BJ (cell line): ENCODE data around the gene PCIF1. TPM values are rescaled to one million over a fixed set of nuclear protein-coding genes. Genes with fewer than 3 reads are reported as not detected.

Experiments used
- CTCF ChIA-PET: fragments of 350-600 bp; formaldehyde crosslinking; extraction: SDS; loops from one replicate; lab custom pipeline; 2021; ENCODE audit warnings: antibody characterized with exemption, inconsistent platforms; lab: Yijun Ruan, JAX
- POLR2A ChIA-PET: fragments of 300-600 bp; sonication (Branson Sonifier 250); formaldehyde crosslinking; extraction: SDS; loops from one replicate; lab custom pipeline; 2021; ENCODE audit warnings: antibody characterized with exemption; lab: Charles Lee
- DNase-seq: peaks from one replicate; pipeline ENCODE4 v3.0.0-alpha.2; 2011; ENCODE audit warnings: low read depth
- H3K27me3 ChIP-seq: 2 replicates; pipeline ENCODE4 v1.6.0; 2011; ENCODE audit warnings: low read length; ENCODE audit not compliant: control insufficient read depth, insufficient read depth
- H3K36me3 ChIP-seq: 2 replicates; pipeline ENCODE4 v1.5.1; 2011; ENCODE audit warnings: low read length; ENCODE audit not compliant: control insufficient read depth, insufficient read depth
- H3K4me3 ChIP-seq: 2 replicates; pipeline ENCODE4 v1.5.1; 2011; ENCODE audit warnings: low read depth, mild to moderate bottlenecking, control low read depth, low read length
- polyA plus RNA-seq: library from polyadenylated mRNA; depleted of rRNA; stranded (reverse); fragments of >200 nt; gene quantifications from 2 replicates; pipeline ENCODE4 v1.2.3, GENCODE V29; 2011
- TF ChIP-seq, protein P1 (sequence below): IDR thresholded peaks from 2 replicates; pipeline ENCODE4 v1.5.1; 2011; ENCODE audit warnings: low read depth, mild to moderate bottlenecking, control low read depth, inconsistent platforms, low read length, moderate library complexity; ENCODE audit not compliant: insufficient read depth

PCIF1 gene
- polyA plus RNA-seq, 1 experiment, result 20.9 TPM

DNA sequence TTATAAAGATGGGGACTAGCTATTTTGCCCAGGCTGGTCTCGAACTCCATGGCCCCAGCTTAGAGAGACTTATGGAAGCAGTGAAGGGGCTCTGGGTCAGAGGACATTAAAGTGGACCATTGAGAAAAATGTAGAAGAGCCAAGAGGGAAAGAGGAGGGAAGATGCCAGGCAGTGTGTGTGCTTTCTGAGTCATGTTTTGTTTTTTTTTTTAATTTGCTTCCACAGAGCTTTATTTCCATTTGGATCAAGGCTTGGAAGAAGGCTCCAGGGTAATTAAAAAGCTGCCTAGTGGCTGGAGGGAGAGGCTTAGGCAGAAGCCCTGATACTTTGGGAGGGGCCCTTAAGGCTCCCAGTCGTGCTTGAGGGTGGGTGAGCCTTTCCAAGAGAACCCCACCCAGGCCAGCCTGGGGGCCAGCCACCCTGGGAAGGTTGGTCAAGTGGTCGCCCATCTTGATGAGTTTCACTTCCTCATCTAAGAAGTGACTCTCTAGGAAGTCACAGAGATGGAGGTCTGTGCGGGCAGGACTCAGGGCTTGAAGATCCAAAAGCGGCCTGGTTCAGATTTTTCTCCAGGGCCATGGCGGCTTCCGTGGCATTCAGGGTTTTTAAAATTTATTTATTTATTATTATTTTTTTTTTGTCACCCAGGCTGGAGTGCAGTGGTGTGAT lies 40.5 kb downstream of the PCIF1 start:
- Histone ChIP-seq H3K36me3 (no peaks in the 10 kb centered on the region), H3K27me3 (no peaks in the 10 kb centered on the region; the same call in 1 of the 2 replicates), H3K4me3 (no peak overlapping the region)
- CTCF ChIA-PET, result interaction anchor here (2.0 to 7.1 kb wide), 2 partner anchors 8 to 12 kb away, joined by 6 to 64 read pairs; no protein-coding TSS in a partner anchor
- POLR2A ChIA-PET, result no interaction called here
- TF ChIP-seq, protein P1, sequence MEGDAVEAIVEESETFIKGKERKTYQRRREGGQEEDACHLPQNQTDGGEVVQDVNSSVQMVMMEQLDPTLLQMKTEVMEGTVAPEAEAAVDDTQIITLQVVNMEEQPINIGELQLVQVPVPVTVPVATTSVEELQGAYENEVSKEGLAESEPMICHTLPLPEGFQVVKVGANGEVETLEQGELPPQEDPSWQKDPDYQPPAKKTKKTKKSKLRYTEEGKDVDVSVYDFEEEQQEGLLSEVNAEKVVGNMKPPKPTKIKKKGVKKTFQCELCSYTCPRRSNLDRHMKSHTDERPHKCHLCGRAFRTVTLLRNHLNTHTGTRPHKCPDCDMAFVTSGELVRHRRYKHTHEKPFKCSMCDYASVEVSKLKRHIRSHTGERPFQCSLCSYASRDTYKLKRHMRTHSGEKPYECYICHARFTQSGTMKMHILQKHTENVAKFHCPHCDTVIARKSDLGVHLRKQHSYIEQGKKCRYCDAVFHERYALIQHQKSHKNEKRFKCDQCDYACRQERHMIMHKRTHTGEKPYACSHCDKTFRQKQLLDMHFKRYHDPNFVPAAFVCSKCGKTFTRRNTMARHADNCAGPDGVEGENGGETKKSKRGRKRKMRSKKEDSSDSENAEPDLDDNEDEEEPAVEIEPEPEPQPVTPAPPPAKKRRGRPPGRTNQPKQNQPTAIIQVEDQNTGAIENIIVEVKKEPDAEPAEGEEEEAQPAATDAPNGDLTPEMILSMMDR, result no peak
- no peak for DNase-seq

DNA sequence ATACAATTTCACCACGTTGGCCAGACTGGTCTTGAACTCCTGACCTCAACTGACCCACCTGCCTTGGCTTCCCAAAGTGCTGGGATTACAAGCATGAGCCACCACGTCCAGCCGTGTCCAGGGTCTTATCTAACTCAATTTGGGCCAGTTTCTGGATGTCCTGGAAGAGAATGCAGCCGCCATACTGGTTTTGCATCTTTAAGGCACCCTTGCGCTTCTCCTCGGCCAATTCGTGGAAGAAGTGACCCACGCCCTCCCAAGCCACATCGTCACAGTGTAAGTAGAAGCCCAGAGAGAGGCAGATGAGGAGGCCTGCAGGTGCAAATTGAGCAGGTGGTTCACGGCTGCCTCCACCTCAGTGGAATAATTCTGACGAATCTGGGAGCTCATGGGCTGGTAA lies 41.2 kb downstream of the PCIF1 start:
- Histone ChIP-seq H3K36me3 (no peaks in the 10 kb centered on the region), H3K27me3 (no peaks in the 10 kb centered on the region; the same call in 1 of the 2 replicates), H3K4me3 (no peak overlapping the region)
- DNase-seq, result no peak
- ChIA-PET CTCF (interaction anchor here (1.0 kb wide), 1 partner anchor 38 kb away, joined by 3 read pairs; no protein-coding TSS in a partner anchor), POLR2A (no interaction called here)
- TF ChIP-seq, protein P1, result no peak

DNA sequence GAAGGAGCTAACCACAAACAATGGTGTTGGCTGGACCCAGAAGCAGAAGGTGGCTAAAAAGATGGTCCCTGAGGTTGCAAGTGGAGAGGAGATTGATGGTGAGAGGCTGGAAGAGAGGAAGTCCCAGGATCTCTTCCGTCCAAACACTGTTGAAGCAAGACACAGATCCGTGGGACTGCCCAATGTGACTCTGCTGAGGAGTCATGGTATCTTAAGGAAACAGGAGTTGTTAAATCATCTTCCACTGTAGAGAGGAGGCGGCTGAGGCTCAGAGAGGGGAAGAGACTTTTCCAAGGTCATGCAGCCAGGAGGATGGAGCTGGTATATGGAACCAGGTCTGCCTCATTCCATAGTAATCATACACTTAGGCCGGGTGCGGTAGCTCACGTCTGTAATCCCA lies 41.6 kb downstream of the PCIF1 start:
- TF ChIP-seq, protein P1, result no peak
- ChIA-PET POLR2A (no interaction called here), CTCF (interaction anchor here (1.0 kb wide), 1 partner anchor 38 kb away, joined by 3 read pairs; no protein-coding TSS in a partner anchor)
- H3K4me3 ChIP-seq, result no peak overlapping the region
- no peaks in the 10 kb centered on the region; the same call in 1 of the 2 replicates for H3K27me3 ChIP-seq
- no peaks in the 10 kb centered on the region for H3K36me3 ChIP-seq
- no peak for DNase-seq

DNA sequence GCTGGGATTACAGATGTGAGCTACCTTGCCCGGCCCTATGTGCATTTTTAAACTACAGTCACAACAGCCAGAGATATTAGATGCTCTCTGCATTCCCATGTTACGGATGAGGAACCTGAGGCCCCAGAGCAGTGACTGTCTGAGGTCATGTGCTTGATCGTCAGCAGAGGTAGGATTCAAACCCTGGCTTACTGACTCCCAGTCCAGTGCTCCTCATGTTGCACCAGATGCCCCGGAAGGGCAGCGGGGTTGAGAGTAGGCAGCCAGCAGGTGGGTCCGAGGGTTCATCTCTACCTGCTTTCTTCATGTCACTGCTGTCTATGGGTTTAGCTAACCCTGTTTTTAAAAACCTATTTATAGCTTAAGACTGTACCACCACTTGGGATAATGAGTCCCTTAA lies 46.8 kb downstream of the PCIF1 start:
- TF ChIP-seq, protein P1, result no peak
- ChIA-PET CTCF (interaction anchor here (1.0 to 1.6 kb wide), 3 partner anchors 8 to 525 kb away, joined by 4 read pairs; no protein-coding TSS in a partner anchor), POLR2A (no interaction called here)
- no peak for DNase-seq
- Histone ChIP-seq H3K27me3 (peaks cover 2% of the 10 kb centered on the region), H3K4me3 (no peak overlapping the region), H3K36me3 (no peaks in the 10 kb centered on the region)

DNA sequence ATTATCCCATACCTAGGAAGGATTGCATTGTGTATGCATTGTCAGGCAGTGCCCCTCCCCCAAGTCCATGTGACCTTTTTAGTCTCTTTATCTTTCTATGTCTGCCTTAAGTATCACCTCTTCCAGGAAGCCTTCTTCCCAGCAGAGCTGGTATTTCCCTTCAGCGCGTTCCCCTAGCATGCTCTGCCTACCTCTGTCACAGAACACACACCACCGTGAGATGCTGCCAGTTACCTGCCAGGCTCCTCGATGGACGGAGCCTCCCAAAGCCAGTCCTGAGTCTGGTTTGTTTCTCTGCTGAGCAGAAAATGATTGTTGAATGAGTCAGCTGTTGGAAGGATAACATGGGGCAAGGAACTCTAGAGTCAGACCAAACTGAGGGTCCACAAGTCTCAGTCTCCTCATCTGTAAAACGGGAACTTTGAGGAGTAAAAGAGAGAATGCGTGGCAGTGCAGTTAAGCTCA lies 48.8 kb downstream of the PCIF1 start:
- peaks cover 2% of the 10 kb centered on the region for H3K27me3 ChIP-seq
- ChIA-PET CTCF (interaction anchor here (0.6 to 2.2 kb wide), 6 partner anchors 9 to 212 kb away, joined by 3 to 10 read pairs (median 4); no protein-coding TSS in a partner anchor), POLR2A (no interaction called here)
- H3K4me3 ChIP-seq, result no peak overlapping the region
- TF ChIP-seq, protein P1, result no peak
- no peak for DNase-seq
- no peaks in the 10 kb centered on the region for H3K36me3 ChIP-seq
